HG03342 (cell line): ENCODE results near the gene SLC39A11.
"Not testable (repeated sequence)": the region's sequence is repeated elsewhere in the genome, so short reads cannot be mapped to it uniquely, and the experiment has no call there.

ENCODE experiments used
- ATAC-seq: cut with Tn5 transposase; IDR thresholded peaks from one replicate; pipeline ENCODE4 v1.9.1; 2021; ENCODE audit warnings: mild to moderate bottlenecking, moderate library complexity; ENCODE audit not compliant: unreplicated experiment

The SLC39A11 gene

GRCh38 chr17:72927760-72928159 lies 164.7 kb downstream of the SLC39A11 start:
- ATAC-seq, result no peak

- no peak for ATAC-seq
Measured at GRCh38 chr17:72927146-72927545, 165.3 kb downstream of the SLC39A11 start.

- ATAC-seq, result no peak
Measured at GRCh38 chr17:72926171-72926570, 166.3 kb downstream of the SLC39A11 start.

- no peak for ATAC-seq
Measured at GRCh38 chr17:72924196-72924595, 168.3 kb downstream of the SLC39A11 start.

GRCh38 chr17:72922219-72922618 lies 170.3 kb downstream of the SLC39A11 start:
- no peak for ATAC-seq

- ATAC-seq, result no peak
Measured at GRCh38 chr17:72921347-72922054, 171.0 kb downstream of the SLC39A11 start.

- no peak for ATAC-seq
Measured at GRCh38 chr17:72920513-72920912, 172.0 kb downstream of the SLC39A11 start.

GRCh38 chr17:72916991-72917390 lies 175.5 kb downstream of the SLC39A11 start:
- ATAC-seq, result no peak

- no peak for ATAC-seq
Measured at GRCh38 chr17:72915625-72916081, 176.8 kb downstream of the SLC39A11 start.

- no peak for ATAC-seq
Measured at GRCh38 chr17:72913142-72913682, 179.3 kb downstream of the SLC39A11 start.

- no peak for ATAC-seq
Measured at GRCh38 chr17:72906306-72906705, 186.2 kb downstream of the SLC39A11 start.

GRCh38 chr17:72903522-72903921 lies 189.0 kb downstream of the SLC39A11 start:
- ATAC-seq, result no peak

- no peak for ATAC-seq
Measured at GRCh38 chr17:72901657-72902056, 190.8 kb downstream of the SLC39A11 start.

GRCh38 chr17:72901083-72901482 lies 191.4 kb downstream of the SLC39A11 start:
- no peak for ATAC-seq

- ATAC-seq, result no peak
Measured at GRCh38 chr17:72900654-72900971, 191.9 kb downstream of the SLC39A11 start.

- ATAC-seq, result no peak
Measured at GRCh38 chr17:72898725-72899124, 193.8 kb downstream of the SLC39A11 start.

GRCh38 chr17:72896288-72896687 lies 196.2 kb downstream of the SLC39A11 start:
- not testable (repeated sequence) for ATAC-seq

- no peak for ATAC-seq
Measured at GRCh38 chr17:72891627-72892026, 200.9 kb downstream of the SLC39A11 start.

- ATAC-seq, result no peak
Measured at GRCh38 chr17:72890711-72891110, 201.8 kb downstream of the SLC39A11 start.

- ATAC-seq, result no peak
Measured at GRCh38 chr17:72887917-72888316, 204.6 kb downstream of the SLC39A11 start.

- ATAC-seq, result no peak
Measured at GRCh38 chr17:72887322-72887721, 205.2 kb downstream of the SLC39A11 start.

GRCh38 chr17:72886622-72887021 lies 205.9 kb downstream of the SLC39A11 start:
- ATAC-seq, result no peak

GRCh38 chr17:72884066-72884465 lies 208.4 kb downstream of the SLC39A11 start:
- ATAC-seq, result no peak
